COLO668 (cell line): ENCODE data around the gene MYF6.

Experiments used
- DNase-seq: peaks from one replicate; lab custom pipeline; 2025; ENCODE audit not compliant: unreplicated experiment; lab: John Stamatoyannopoulos, UW

The MYF6 gene

GRCh38 chr12:80754274-80754673, 46.8 kb downstream of the MYF6 start:
- DNase-seq = no peak

GRCh38 chr12:80756875-80757274, 49.4 kb downstream of the MYF6 start:
- no peak for DNase-seq
